ENCODE data around the gene PIK3CA.

PIK3CA gene

GRCh38 chr3:179158336-179159039 lies 10.3 kb downstream of the PIK3CA start:
- DNase-seq: no peak

- no peak for DNase-seq
Observed at GRCh38 chr3:179163503-179163902, 15.3 kb downstream of the PIK3CA start.

GRCh38 chr3:179164857-179165256 lies 16.7 kb downstream of the PIK3CA start:
- DNase-seq: no peak

GRCh38 chr3:179166561-179167201 lies 18.5 kb downstream of the PIK3CA start:
- no peak for DNase-seq

GRCh38 chr3:179168918-179169317 lies 20.8 kb downstream of the PIK3CA start:
- no peak for DNase-seq

GRCh38 chr3:179172546-179172945 lies 24.4 kb downstream of the PIK3CA start:
- DNase-seq: no peak

GRCh38 chr3:179174316-179174715 lies 26.2 kb downstream of the PIK3CA start:
- DNase-seq: no peak

- no peak for DNase-seq
Observed at GRCh38 chr3:179174898-179175297, 26.7 kb downstream of the PIK3CA start.

- no peak for DNase-seq
Observed at GRCh38 chr3:179175358-179175757, 27.2 kb downstream of the PIK3CA start.

GRCh38 chr3:179177611-179178010 lies 29.5 kb downstream of the PIK3CA start:
- no peak for DNase-seq

- DNase-seq: no peak
Observed at GRCh38 chr3:179179256-179179655, 31.1 kb downstream of the PIK3CA start.

GRCh38 chr3:179179979-179180759 lies 32.0 kb downstream of the PIK3CA start:
- no peak for DNase-seq

- no peak for DNase-seq
Observed at GRCh38 chr3:179181021-179181472, 32.9 kb downstream of the PIK3CA start.

GRCh38 chr3:179181993-179182551 lies 33.9 kb downstream of the PIK3CA start:
- DNase-seq: no peak

GRCh38 chr3:179182902-179183301 lies 34.7 kb downstream of the PIK3CA start:
- no peak for DNase-seq

GRCh38 chr3:179184826-179185225 lies 36.7 kb downstream of the PIK3CA start:
- DNase-seq: no peak

- no peak for DNase-seq
Observed at GRCh38 chr3:179186426-179186825, 38.3 kb downstream of the PIK3CA start.

- DNase-seq: no peak
Observed at GRCh38 chr3:179189759-179190158, 41.6 kb downstream of the PIK3CA start.

- no peak for DNase-seq
Observed at GRCh38 chr3:179190581-179190980, 42.4 kb downstream of the PIK3CA start.

GRCh38 chr3:179192542-179192941 lies 44.4 kb downstream of the PIK3CA start:
- DNase-seq: no peak

- no peak for DNase-seq
Observed at GRCh38 chr3:179194931-179195330, 46.8 kb downstream of the PIK3CA start.

GRCh38 chr3:179196098-179196497 lies 47.9 kb downstream of the PIK3CA start:
- no peak for DNase-seq

GRCh38 chr3:179196700-179197099 lies 48.5 kb downstream of the PIK3CA start:
- no peak for DNase-seq

GRCh38 chr3:179200790-179201189 lies 52.6 kb downstream of the PIK3CA start:
- no peak for DNase-seq

Data from NCI-H524 treated with DMSO at 0.1 percent for 48 hours (cell line).